ENCODE data around the gene EBP.

EBP gene

DNA sequence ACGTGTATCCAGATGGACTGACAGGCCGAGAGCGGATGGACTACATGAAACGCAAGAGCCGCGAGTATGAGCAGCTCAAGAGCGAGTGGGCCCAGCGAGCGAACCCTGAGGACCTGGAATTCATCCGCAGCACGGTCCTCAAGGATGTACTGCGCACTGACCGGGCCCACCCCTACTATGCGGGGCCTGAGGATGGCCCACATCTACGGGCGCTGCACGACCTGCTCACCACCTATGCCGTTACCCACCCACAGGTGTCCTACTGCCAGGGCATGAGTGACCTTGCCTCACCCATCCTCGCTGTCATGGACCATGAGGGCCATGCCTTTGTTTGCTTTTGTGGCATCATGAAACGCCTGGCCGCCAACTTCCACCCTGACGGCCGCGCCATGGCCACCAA, 38.0 kb downstream of the EBP start:
- no peaks in the 10 kb centered on the region for H3K9me3 ChIP-seq (ENCODE audit: insufficient read depth, low read length)
- DNase-seq (ENCODE audit: low read depth, low spot score) = no peak
- no peak overlapping the region for H3K4me3 ChIP-seq (ENCODE audit: insufficient read length, low read depth)
- H3K9ac ChIP-seq (ENCODE audit: insufficient read length, low read depth) = no peak overlapping the region
- H3K36me3 ChIP-seq (ENCODE audit: insufficient read depth, insufficient read length, low read length) = peaks cover 54% of the 10 kb centered on the region
- H3K27me3 ChIP-seq (ENCODE audit: insufficient read depth, insufficient read length) = no peaks in the 10 kb centered on the region
- no peaks in the 10 kb centered on the region for H3K4me1 ChIP-seq (ENCODE audit: insufficient read depth, insufficient read length)
- TF ChIP-seq ZNF274 (IDR thresholded peaks at IDR 0.05; ENCODE audit: low read depth, low read length) (no peak), YY1 (IDR thresholded peaks at IDR 0.05; ENCODE audit: insufficient read depth, insufficient read length) (no peak), SUZ12 (IDR thresholded peaks at IDR 0.05; ENCODE audit: extremely low read depth, insufficient read depth, insufficient read length) (no peak)

DNA sequence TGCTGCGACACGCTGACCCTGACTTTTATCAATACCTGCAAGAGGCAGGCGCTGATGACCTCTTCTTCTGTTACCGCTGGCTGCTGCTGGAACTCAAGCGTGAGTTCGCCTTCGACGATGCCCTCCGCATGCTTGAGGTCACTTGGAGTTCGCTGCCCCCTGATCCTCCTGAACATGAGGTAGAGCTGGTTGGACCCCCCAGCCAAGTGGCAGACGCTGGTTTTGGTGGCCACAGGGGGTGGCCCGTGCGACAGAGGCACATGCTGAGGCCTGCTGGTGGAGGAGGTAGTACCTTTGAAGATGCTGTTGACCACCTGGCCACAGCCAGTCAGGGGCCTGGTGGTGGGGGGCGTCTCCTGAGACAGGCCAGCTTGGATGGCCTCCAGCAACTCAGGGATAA, 38.4 kb downstream of the EBP start:
- H3K27me3 ChIP-seq (ENCODE audit: insufficient read depth, insufficient read length) = no peaks in the 10 kb centered on the region
- H3K4me3 ChIP-seq (ENCODE audit: insufficient read length, low read depth) = no peak overlapping the region
- no peaks in the 10 kb centered on the region for H3K9me3 ChIP-seq (ENCODE audit: insufficient read depth, low read length)
- no peaks in the 10 kb centered on the region for H3K4me1 ChIP-seq (ENCODE audit: insufficient read depth, insufficient read length)
- TF ChIP-seq YY1 (IDR thresholded peaks at IDR 0.05; ENCODE audit: insufficient read depth, insufficient read length) (no peak), ZNF274 (IDR thresholded peaks at IDR 0.05; ENCODE audit: low read depth, low read length) (no peak), SUZ12 (IDR thresholded peaks at IDR 0.05; ENCODE audit: extremely low read depth, insufficient read depth, insufficient read length) (no peak)
- peaks cover 50% of the 10 kb centered on the region for H3K36me3 ChIP-seq (ENCODE audit: insufficient read depth, insufficient read length, low read length)
- H3K9ac ChIP-seq (ENCODE audit: insufficient read length, low read depth) = no peak overlapping the region
- no peak for DNase-seq (ENCODE audit: low read depth, low spot score)

DNA sequence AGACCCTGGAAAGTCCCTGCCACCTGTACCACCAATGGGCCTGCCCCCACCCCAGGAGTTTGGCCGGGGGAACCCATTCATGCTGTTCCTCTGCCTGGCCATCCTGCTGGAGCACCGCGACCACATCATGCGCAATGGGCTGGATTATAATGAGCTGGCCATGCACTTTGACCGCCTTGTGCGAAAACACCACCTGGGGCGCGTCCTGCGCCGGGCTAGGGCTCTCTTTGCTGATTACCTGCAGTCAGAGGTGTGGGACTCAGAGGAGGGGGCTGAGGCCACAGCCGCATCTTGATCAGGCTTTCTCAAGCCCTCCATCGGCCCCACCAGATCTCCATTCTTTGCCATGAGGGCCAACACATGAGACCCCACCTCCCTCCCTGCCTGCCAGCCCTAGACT, 39.1 kb downstream of the EBP start:
- no peaks in the 10 kb centered on the region for H3K27me3 ChIP-seq (ENCODE audit: insufficient read depth, insufficient read length)
- no peak for DNase-seq (ENCODE audit: low read depth, low spot score)
- peaks cover 49% of the 10 kb centered on the region for H3K36me3 ChIP-seq (ENCODE audit: insufficient read depth, insufficient read length, low read length)
- H3K9me3 ChIP-seq (ENCODE audit: insufficient read depth, low read length) = no peaks in the 10 kb centered on the region
- no peaks in the 10 kb centered on the region for H3K4me1 ChIP-seq (ENCODE audit: insufficient read depth, insufficient read length)
- TF ChIP-seq YY1 (IDR thresholded peaks at IDR 0.05; ENCODE audit: insufficient read depth, insufficient read length) (no peak), SUZ12 (IDR thresholded peaks at IDR 0.05; ENCODE audit: extremely low read depth, insufficient read depth, insufficient read length) (no peak), ZNF274 (IDR thresholded peaks at IDR 0.05; ENCODE audit: low read depth, low read length) (no peak)
- no peak overlapping the region for H3K9ac ChIP-seq (ENCODE audit: insufficient read length, low read depth)
- H3K4me3 ChIP-seq (ENCODE audit: insufficient read length, low read depth) = no peak overlapping the region

- no peak for DNase-seq (ENCODE audit: low read depth, low spot score)
- no peaks in the 10 kb centered on the region for H3K27me3 ChIP-seq (ENCODE audit: insufficient read depth, insufficient read length)
- no peaks in the 10 kb centered on the region for H3K4me1 ChIP-seq (ENCODE audit: insufficient read depth, insufficient read length)
- H3K9ac ChIP-seq (ENCODE audit: insufficient read length, low read depth) = no peak overlapping the region
- H3K36me3 ChIP-seq (ENCODE audit: insufficient read depth, insufficient read length, low read length) = peaks cover 3% of the 10 kb centered on the region
- no peak overlapping the region for H3K4me3 ChIP-seq (ENCODE audit: insufficient read length, low read depth)
- TF ChIP-seq SUZ12 (IDR thresholded peaks at IDR 0.05; ENCODE audit: extremely low read depth, insufficient read depth, insufficient read length) (no peak), YY1 (IDR thresholded peaks at IDR 0.05; ENCODE audit: insufficient read depth, insufficient read length) (no peak), ZNF274 (IDR thresholded peaks at IDR 0.05; ENCODE audit: low read depth, low read length) (no peak)
- no peaks in the 10 kb centered on the region for H3K9me3 ChIP-seq (ENCODE audit: insufficient read depth, low read length)
Measured at GRCh38 chrX:48569958-48570357, 48.4 kb downstream of the EBP start.

DNA sequence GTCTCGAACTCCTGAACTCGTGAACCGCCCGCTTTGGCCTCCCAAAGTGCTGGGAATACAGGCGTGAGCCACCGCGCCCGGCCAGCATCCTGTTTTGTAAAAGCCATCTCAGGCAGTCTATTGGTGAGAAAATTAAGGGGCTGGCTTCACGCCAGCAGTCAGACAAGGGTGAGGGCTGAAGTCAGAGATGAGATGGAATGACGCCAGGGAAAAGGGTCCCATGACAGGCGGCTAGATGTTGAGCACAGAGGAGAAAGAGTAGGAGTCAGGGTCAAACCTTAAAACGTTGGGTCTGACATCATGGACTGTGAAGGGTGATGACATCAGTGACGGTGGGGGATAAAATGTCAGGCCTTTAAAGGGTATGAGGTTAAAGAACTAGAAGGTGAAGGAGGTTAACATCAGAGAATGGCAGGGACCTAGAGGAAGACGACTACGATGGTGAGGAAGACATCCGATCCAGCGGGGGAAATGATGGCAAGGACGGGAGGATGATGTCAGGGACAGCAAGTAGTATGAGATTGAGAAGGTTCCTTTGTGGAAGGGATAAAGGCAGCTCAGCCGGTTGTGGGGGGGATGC, 52.2 kb downstream of the EBP start:
- no peak for DNase-seq (ENCODE audit: low read depth, low spot score)
- TF ChIP-seq ZNF274 (IDR thresholded peaks at IDR 0.05; ENCODE audit: low read depth, low read length) = no peak
- TF ChIP-seq SUZ12 (IDR thresholded peaks at IDR 0.05; ENCODE audit: extremely low read depth, insufficient read depth, insufficient read length) = no peak
- no peak for TF ChIP-seq YY1 (IDR thresholded peaks at IDR 0.05; ENCODE audit: insufficient read depth, insufficient read length)
- Histone ChIP-seq H3K9me3 (ENCODE audit: insufficient read depth, low read length) (no peaks in the 10 kb centered on the region), H3K9ac (ENCODE audit: insufficient read length, low read depth) (peak overlapping the region; percentile 73), H3K4me3 (ENCODE audit: insufficient read length, low read depth) (peak overlapping the region; percentile 92), H3K4me1 (ENCODE audit: insufficient read depth, insufficient read length) (peaks cover 12% of the 10 kb centered on the region), H3K36me3 (ENCODE audit: insufficient read depth, insufficient read length, low read length) (peaks cover 40% of the 10 kb centered on the region), H3K27me3 (ENCODE audit: insufficient read depth, insufficient read length) (no peaks in the 10 kb centered on the region)

DNA sequence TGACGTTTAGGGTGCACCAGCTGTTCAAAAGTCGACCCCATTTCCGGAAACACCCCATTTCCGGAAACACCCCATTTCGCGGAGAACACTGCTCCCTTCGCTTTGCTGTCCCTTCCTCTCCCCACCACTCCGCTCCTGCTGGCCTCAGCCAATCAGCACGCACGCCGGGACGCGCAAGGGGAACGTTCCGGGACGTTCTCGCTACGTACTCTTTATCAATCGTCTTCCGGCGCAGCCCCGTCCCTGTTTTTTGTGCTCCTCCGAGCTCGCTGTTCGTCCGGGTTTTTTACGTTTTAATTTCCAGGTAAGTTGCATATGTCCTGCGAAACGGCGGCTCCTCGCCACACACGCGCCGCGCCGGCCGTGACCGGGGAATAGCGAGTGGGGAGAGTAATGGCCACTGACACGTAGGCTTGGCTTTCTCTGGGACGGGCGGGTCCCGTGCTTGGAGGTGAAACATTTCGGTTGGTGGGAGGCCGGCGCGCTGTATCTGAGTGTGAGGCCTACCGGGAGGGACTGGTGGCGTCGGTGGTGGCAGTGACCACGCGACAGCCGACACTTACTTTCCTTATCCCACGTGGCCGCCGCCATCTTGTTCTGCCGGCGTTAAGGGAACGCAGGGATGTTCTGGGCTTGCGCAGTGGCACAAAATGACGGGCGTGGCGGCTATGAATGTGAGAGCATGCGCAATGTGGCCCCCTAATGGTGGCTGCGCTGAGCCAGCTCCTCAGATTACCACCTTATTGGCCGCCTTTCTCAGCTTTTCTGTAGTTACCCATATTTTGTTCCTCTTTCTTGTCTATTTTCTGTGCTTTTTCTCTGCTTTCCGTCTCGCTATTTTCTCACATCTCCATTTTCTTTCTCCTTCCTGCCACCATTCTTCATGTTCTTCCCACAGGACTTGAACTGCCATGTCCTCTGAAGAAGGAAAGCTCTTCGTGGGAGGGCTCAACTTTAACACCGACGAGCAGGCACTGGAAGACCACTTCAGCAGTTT, 53.0 kb downstream of the EBP start, which contains the start of gene RBM3:
RBM3 (plus strand) TSS at position 215 of the 997 bp plus-strand sequence; CDS start at position 912, 697 bp downstream.
- TF ChIP-seq YY1 (IDR thresholded peaks at IDR 0.05; ENCODE audit: insufficient read depth, insufficient read length) (peak; percentile 88), ZNF274 (IDR thresholded peaks at IDR 0.05; ENCODE audit: low read depth, low read length) (no peak)
- peaks cover 12% of the 10 kb centered on the region for H3K4me1 ChIP-seq (ENCODE audit: insufficient read depth, insufficient read length)
- DNase-seq (ENCODE audit: low read depth, low spot score) = peak; percentile 84
- peak within 1 kb of the TSS; percentile 92 for H3K4me3 ChIP-seq (ENCODE audit: insufficient read length, low read depth)
- H3K27me3 ChIP-seq (ENCODE audit: insufficient read depth, insufficient read length) = no peaks in the 10 kb centered on the region
- peak within 1 kb of the TSS; percentile 97 for H3K9ac ChIP-seq (ENCODE audit: insufficient read length, low read depth)
- no peaks in the 10 kb centered on the region for H3K9me3 ChIP-seq (ENCODE audit: insufficient read depth, low read length)
- H3K36me3 ChIP-seq (ENCODE audit: insufficient read depth, insufficient read length, low read length) = peaks cover 47% of the 10 kb centered on the region

- Histone ChIP-seq H3K4me1 (ENCODE audit: insufficient read depth, insufficient read length) (peaks cover 12% of the 10 kb centered on the region), H3K4me3 (ENCODE audit: insufficient read length, low read depth) (peak overlapping the region; percentile 92), H3K9me3 (ENCODE audit: insufficient read depth, low read length) (no peaks in the 10 kb centered on the region), H3K27me3 (ENCODE audit: insufficient read depth, insufficient read length) (no peaks in the 10 kb centered on the region), H3K36me3 (ENCODE audit: insufficient read depth, insufficient read length, low read length) (peaks cover 54% of the 10 kb centered on the region), H3K9ac (ENCODE audit: insufficient read length, low read depth) (peak overlapping the region; percentile 97)
- TF ChIP-seq ZNF274 (IDR thresholded peaks at IDR 0.05; ENCODE audit: low read depth, low read length) = no peak
- no peak for TF ChIP-seq SUZ12 (IDR thresholded peaks at IDR 0.05; ENCODE audit: extremely low read depth, insufficient read depth, insufficient read length)
- no peak for TF ChIP-seq YY1 (IDR thresholded peaks at IDR 0.05; ENCODE audit: insufficient read depth, insufficient read length)
- no peak for DNase-seq (ENCODE audit: low read depth, low spot score)
Measured at GRCh38 chrX:48575642-48576041, 54.0 kb downstream of the EBP start.

Measured in NT2/D1 (cell line).